ENCODE results near the gene STEAP4.

Gene STEAP4

GRCh38 chr7:88321694-88322093 lies 15.0 kb upstream of the STEAP4 start:
- H3K9me3 ChIP-seq (ENCODE audit: insufficient read depth, low read length): peaks cover 3% of the 10 kb centered on the region; the same call in 1 of the 2 replicates
- peaks cover 28% of the 10 kb centered on the region for H3K4me1 ChIP-seq (ENCODE audit: low read length)
- peak overlapping the region; percentile 33 for H3K4me2 ChIP-seq (ENCODE audit: low read length)
- TF ChIP-seq, protein P1, sequence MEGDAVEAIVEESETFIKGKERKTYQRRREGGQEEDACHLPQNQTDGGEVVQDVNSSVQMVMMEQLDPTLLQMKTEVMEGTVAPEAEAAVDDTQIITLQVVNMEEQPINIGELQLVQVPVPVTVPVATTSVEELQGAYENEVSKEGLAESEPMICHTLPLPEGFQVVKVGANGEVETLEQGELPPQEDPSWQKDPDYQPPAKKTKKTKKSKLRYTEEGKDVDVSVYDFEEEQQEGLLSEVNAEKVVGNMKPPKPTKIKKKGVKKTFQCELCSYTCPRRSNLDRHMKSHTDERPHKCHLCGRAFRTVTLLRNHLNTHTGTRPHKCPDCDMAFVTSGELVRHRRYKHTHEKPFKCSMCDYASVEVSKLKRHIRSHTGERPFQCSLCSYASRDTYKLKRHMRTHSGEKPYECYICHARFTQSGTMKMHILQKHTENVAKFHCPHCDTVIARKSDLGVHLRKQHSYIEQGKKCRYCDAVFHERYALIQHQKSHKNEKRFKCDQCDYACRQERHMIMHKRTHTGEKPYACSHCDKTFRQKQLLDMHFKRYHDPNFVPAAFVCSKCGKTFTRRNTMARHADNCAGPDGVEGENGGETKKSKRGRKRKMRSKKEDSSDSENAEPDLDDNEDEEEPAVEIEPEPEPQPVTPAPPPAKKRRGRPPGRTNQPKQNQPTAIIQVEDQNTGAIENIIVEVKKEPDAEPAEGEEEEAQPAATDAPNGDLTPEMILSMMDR (IDR thresholded peaks at IDR 0.05; ENCODE audit: low read depth, low read length): no peak
- no peak for TF ChIP-seq EZH2phosphoT487 (IDR thresholded peaks at IDR 0.05; ENCODE audit: low read depth)
- H4K20me1 ChIP-seq (ENCODE audit: insufficient read depth, low read length): no peaks in the 10 kb centered on the region
- no peak overlapping the region for H3K9ac ChIP-seq (ENCODE audit: low read length)
- no peak overlapping the region for H2AFZ ChIP-seq (ENCODE audit: low read depth, low read length)
- H3K27ac ChIP-seq (ENCODE audit: low read length): 0 out of 2 replicates have a peak overlapping the region, but pooled peaks have one; percentile 29
- no peaks in the 10 kb centered on the region for H3K79me2 ChIP-seq (ENCODE audit: low read length)
- H3K36me3 ChIP-seq (replicated peaks; ENCODE audit: low read depth, low read length): no peaks in the 10 kb centered on the region
- no peak overlapping the region for H3K4me3 ChIP-seq (ENCODE audit: low read length)
- no peaks in the 10 kb centered on the region for H3K27me3 ChIP-seq (ENCODE audit: low read depth, low read length)

DNA sequence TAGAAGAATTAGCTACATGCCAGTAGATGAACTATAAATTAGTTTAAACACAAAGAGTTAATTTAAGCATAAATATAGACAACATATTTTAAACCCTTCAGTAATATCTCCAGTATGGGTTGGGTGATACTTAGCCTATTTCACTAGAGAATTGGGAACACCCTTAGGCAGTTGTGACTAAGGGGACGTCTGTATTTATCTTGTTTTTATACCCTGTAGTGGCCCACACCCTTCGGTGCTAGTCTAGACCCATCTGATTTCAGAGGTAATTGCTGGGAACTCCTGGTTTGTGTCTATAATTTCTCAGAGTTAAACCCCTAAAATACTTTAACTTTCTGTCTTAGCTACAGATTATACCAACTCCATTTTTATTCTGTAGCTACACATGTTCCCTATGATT lies 11.5 kb upstream of the STEAP4 start:
- H4K20me1 ChIP-seq (ENCODE audit: insufficient read depth, low read length): no peaks in the 10 kb centered on the region
- no peaks in the 10 kb centered on the region for H3K27me3 ChIP-seq (ENCODE audit: low read depth, low read length)
- H3K4me3 ChIP-seq (ENCODE audit: low read length): no peak overlapping the region
- no peak overlapping the region for H3K4me2 ChIP-seq (ENCODE audit: low read length)
- H3K4me1 ChIP-seq (ENCODE audit: low read length): peaks cover 54% of the 10 kb centered on the region
- H3K9me3 ChIP-seq (ENCODE audit: insufficient read depth, low read length): no peaks in the 10 kb centered on the region
- TF ChIP-seq, protein P1 (IDR thresholded peaks at IDR 0.05; ENCODE audit: low read depth, low read length): no peak
- TF ChIP-seq EZH2phosphoT487 (IDR thresholded peaks at IDR 0.05; ENCODE audit: low read depth): no peak
- no peak overlapping the region for H3K27ac ChIP-seq (ENCODE audit: low read length)
- no peak overlapping the region for H3K9ac ChIP-seq (ENCODE audit: low read length)
- no peak overlapping the region for H2AFZ ChIP-seq (ENCODE audit: low read depth, low read length)
- no peaks in the 10 kb centered on the region for H3K36me3 ChIP-seq (replicated peaks; ENCODE audit: low read depth, low read length)
- H3K79me2 ChIP-seq (ENCODE audit: low read length): no peaks in the 10 kb centered on the region

DNA sequence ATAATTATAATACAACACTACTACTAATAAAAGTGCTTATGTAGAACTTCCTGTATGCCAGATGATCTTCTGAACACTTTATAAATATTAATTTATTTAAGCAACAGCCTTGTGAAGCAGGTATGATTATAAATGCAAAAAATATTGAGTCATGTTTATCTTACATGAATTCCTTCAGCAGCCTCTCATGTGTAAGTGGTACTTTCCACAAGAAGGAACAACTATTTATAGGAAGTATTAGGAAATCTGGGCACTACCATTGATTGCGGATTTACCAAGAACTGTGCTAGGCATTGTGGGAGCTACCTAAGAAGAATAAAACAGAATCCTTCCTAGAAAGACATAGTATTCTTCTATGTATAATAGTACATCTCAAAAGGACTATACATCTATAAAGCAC lies 10.7 kb upstream of the STEAP4 start:
- Histone ChIP-seq H3K4me1 (ENCODE audit: low read length) (peaks cover 48% of the 10 kb centered on the region), H3K27ac (ENCODE audit: low read length) (no peak overlapping the region), H3K4me3 (ENCODE audit: low read length) (no peak overlapping the region), H3K9me3 (ENCODE audit: insufficient read depth, low read length) (no peaks in the 10 kb centered on the region), H4K20me1 (ENCODE audit: insufficient read depth, low read length) (no peaks in the 10 kb centered on the region), H3K4me2 (ENCODE audit: low read length) (no peak overlapping the region), H3K9ac (ENCODE audit: low read length) (no peak overlapping the region), H3K27me3 (ENCODE audit: low read depth, low read length) (no peaks in the 10 kb centered on the region), H3K79me2 (ENCODE audit: low read length) (no peaks in the 10 kb centered on the region), H2AFZ (ENCODE audit: low read depth, low read length) (no peak overlapping the region), H3K36me3 (replicated peaks; ENCODE audit: low read depth, low read length) (no peaks in the 10 kb centered on the region)
- TF ChIP-seq, protein P1 (IDR thresholded peaks at IDR 0.05; ENCODE audit: low read depth, low read length): no peak
- no peak for TF ChIP-seq EZH2phosphoT487 (IDR thresholded peaks at IDR 0.05; ENCODE audit: low read depth)

DNA sequence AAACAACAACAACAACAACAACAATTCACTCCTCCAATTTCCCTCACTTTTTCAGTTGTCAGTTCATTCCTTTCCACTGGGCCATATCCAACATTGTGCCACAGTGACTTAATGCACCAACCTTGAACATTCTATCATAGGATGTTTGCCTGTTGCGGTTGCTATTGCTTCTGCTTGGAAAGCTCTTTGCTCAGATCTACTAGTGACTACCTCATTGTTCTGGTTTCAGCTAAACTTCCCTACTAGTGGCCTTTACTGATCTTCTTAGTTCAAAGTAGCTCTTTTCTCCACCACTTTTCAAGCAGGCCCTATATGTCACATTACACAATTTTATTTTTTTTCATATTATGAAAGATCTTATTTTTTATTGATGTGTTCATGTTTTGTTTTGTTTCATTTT lies 9.8 kb upstream of the STEAP4 start:
- H3K27ac ChIP-seq (ENCODE audit: low read length): peak overlapping the region; percentile 78; the same call in 1 of the 2 replicates
- H3K9ac ChIP-seq (ENCODE audit: low read length): no peak overlapping the region
- H2AFZ ChIP-seq (ENCODE audit: low read depth, low read length): no peak overlapping the region
- H3K27me3 ChIP-seq (ENCODE audit: low read depth, low read length): no peaks in the 10 kb centered on the region
- peaks cover 49% of the 10 kb centered on the region for H3K4me1 ChIP-seq (ENCODE audit: low read length)
- H3K4me2 ChIP-seq (ENCODE audit: low read length): peak overlapping the region; percentile 61; the same call in 1 of the 2 replicates
- no peaks in the 10 kb centered on the region for H3K79me2 ChIP-seq (ENCODE audit: low read length)
- no peak overlapping the region for H3K4me3 ChIP-seq (ENCODE audit: low read length)
- H3K36me3 ChIP-seq (replicated peaks; ENCODE audit: low read depth, low read length): no peaks in the 10 kb centered on the region
- H4K20me1 ChIP-seq (ENCODE audit: insufficient read depth, low read length): no peaks in the 10 kb centered on the region
- TF ChIP-seq, protein P1 (IDR thresholded peaks at IDR 0.05; ENCODE audit: low read depth, low read length): no peak
- no peak for TF ChIP-seq EZH2phosphoT487 (IDR thresholded peaks at IDR 0.05; ENCODE audit: low read depth)
- no peaks in the 10 kb centered on the region for H3K9me3 ChIP-seq (ENCODE audit: insufficient read depth, low read length)

All from OCI-LY3 (cell line).